M059J (cell line): Measurements from ENCODE around the gene ZNF638. TPM values are rescaled to one million over a fixed set of nuclear protein-coding genes. Genes with fewer than 3 reads are reported as not detected.

ENCODE experiments used
- DNase-seq: peaks from one replicate; pipeline ENCODE4 v3.0.0-alpha.2; 2012; ENCODE audit warnings: low read depth
- total RNA-seq: library from RNA; depleted of rRNA; stranded (reverse); fragments of >200 nt; shearing (Covaris generic); gene quantifications from 2 replicates; pipeline ENCODE4 v1.2.3, GENCODE V29; 2014; rRNA removed

ZNF638 gene
- total RNA-seq, 1 experiment from 2014 or later, result 44.7 TPM

DNA sequence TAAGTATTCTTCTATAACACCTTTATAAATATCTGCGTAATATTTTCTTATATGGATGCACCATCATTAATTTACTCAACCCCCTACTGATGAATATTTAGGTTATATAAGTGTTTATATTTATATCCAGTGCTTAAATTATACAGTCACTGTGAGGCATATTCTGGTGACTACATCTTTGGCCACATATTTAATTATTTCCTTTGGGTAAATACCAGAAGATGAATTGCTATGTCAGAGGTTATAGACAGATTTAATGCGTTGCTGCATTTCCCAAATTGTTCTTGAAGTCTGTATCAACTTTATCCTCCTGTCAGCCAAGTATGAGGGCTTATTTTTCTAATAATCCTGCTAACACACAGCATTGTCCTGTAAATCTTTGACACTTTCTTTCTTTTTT lies 140.4 kb downstream of the ZNF638 start:
- DNase-seq, result peak; percentile 42

DNA sequence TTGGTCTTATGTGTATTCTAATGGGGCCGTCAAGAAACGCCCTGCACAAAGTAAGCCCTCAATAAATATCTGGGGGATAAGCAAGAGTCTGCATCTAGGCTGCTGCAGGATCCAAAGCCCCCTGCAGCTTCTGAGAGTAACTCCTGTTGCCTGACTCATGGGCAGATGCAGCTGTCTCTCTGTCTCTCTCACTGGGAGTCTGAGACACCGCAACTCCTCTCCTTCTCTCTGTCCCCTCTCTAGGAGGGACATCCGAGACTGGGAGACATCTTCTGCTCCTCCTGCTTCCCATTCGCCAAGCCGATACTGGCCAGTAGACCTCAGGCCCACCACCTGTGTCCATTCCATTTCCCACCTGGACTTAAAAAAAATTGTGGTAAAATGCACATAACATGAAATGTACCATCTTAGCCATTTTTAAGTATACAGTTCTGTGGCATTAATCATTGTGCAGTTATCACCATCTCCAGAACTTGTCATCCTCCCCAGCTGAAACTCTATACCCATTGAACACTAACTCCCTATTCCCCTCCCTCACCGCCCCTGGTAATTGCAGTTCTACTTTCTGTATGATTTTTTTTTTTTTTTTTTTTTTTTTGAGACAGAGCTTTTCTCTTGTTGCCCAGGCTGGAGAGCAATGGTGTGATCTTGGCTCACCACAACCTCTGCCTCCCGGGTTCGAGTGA lies 141.9 kb downstream of the ZNF638 start:
- DNase-seq, result no peak

DNA sequence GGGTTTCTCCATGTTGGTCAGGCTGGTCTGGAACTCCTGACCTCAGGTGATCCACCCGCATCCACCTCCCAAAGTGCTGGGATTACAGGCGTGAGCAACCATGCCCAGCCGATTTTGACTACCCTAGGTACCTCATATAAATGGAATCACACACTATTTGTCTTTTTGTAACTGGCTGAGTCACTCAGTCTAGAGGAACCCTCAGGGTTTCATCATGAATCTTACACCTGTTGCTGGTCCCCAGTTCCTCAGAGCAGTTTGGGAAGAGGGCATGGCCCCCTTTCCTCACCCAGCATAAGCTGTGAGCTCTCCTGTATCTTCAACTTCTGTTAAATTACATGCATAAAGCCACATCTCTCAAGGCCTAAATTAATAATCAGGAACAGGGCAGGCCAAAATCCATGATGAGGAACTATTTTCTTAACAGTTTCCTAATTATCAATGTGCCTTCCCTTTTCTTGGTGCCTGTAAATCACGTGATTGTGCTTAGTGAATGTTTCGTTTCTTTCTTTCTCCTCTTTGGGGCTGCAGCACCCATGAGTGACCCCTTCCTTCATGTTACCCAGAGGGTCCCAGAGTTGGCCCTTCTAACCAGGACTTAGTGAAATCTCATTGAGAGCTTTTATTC lies 142.6 kb downstream of the ZNF638 start:
- no peak for DNase-seq

DNA sequence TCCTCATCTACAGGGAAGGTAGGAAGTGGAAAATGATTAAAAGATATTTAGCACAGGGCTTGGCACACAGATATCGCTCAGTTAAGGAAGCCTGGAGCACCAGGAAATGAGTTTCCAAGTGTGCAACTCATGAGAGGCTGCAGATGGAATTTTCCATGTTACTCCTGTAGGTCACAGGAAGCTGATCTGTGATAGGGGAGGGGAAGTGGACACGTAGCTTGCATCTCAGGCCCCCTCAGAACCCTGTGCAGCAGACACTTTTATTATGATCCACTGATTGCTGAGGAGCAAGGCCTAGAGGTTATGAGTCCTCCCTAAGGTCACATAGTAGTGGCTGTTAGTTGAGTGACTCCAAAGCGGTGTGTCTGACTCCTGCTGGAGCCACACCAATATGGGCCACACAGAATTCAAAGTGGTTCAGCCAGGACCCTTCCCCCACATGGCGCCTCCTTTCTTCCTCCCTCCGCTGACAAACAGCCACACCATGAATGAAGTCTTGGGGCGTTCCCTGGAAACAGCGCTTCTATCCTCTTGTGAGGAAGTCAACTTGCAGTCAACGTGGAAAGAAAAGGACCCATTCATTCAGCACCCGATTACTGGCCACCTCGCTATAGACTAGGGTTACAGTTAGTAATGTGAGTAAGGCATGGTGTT lies 143.3 kb downstream of the ZNF638 start:
- DNase-seq, result no peak

DNA sequence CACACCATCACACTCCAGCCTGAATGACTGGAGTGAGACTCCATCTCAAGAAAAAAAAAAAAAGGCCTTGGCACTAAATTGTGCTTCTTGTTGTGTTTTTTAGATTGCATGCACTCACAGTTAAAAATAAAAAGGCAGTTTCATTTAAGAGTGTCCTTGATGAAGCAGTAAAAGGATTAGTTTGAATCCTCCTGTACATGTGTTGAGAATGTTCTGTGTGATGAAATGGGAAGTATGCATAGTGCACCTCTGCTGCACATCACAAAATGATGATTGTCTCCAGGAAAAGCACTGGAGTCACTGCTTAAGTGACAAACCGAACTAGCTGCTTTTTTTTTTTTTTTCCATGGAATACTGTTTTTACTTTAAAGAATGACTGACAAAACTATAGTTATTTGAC lies 144.9 kb downstream of the ZNF638 start:
- no peak for DNase-seq

DNA sequence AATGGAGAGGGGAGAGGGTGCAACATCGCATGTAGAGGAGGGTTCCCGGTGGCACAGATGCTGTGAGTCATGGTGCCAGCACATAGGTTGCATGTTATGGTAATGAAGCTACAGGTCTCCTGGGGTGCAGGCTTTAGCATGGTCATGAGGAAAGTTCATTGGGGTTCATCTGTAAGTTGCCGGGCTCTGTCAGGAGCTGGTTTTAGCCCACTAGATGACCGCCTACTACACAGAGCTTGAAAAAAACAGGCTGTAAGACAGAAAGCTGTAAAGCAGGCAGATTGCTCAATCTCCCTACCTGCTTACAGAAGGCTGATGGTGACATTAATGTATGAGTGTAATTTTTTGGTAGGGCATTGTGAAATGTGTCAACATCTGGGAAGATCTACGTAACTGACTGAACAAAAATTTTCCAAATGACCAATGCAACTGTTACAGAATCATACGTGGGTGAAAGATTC lies 145.7 kb downstream of the ZNF638 start:
- no peak for DNase-seq

DNA sequence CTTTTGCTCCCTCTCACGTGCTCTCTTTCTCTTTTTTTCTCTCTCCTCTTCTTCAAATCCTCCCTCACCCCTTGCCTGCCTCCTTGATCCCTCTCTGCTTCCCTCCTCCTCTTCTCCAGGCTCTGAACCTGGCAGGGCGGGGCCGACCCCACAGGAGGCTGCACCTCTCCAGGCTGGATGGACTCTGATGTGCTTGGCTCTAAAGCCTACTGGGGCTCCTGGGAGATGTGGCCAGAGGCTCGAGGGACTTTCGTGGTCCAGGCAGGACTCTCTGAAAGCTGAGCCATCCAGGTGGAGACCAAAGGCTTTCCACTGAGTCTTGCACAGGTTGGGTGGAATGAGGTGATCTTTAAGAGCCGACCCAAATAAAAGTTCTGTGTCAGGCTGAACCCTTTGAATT lies 147.2 kb downstream of the ZNF638 start:
- DNase-seq, result no peak

DNA sequence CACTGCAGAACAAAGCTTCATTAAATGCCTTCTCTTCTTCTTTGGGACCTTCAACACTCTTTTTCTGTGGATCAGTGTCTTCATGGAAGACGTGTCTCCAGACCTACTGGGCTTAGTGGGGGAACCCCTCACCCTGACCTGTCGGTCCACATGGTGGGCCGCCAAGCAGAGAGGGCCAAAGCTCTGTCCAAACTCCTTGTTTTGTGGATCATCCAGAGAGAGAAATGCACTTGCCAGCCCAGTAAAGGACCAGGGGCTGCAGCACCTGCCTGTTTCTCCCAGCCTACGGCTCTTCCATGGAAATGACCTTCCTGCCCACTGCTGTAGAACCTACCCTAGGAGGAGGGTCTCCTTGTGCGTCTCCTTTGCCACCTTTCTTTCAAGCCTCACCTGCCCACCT lies 147.7 kb downstream of the ZNF638 start:
- DNase-seq, result no peak

DNA sequence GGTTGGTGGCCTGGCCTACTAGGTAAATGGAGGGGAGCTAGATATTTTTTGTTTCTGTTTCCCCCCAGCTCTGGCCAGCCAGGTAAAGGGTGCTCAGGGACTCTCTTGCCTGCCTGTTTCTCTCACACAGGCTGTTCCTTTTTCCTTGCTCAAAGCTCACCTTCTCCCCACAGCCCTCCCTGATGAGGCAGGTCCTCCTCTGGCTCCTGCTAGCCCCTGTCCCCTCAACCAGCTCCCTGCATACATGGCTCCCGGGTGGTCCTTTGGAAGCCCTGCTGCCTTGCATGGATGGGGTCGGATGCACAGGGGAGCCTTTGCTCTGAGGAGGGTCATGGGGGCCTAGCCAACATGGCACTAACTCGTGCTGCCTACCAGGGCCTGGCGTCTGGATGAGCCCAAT lies 149.5 kb downstream of the ZNF638 start:
- no peak for DNase-seq

DNA sequence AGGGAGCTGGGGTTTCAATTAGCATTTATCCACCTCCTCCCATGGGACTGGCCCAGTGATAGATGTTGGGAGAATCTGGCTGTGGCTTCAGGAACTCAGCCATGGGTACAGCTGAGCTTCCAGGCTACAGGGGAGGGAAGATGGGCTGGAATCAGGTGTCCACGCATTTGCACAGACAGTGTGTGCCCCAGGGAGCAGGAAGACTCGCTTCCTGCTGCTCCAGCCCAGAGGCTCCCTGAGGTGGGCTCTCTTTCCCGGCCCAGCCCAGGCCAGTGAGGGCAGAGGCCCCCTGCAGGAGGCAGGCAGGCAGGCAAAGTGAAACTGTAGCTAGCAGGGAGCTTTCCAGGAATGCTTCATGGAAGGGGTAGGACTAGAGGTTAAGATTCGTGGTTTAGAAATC lies 150.5 kb downstream of the ZNF638 start:
- no peak for DNase-seq

DNA sequence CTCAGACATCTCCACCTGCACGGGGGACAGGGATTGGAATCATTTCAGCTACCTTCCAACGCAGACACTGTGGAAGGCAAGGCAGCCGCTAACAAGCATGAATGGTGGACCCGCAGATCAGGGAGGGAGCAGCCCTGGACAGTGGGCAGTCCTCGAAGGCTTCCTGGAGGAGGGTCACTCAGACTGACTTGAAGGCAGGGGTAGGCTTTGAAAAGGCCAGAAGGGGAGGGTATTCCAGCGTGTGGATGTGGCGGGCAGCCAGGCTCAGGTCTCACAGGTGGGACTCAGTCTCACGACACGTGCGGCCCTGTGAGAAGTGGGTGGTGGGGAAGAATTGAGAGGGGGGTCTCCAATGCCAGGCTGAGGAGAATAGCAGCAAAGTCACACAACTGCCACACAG lies 151.7 kb downstream of the ZNF638 start:
- no peak for DNase-seq

DNA sequence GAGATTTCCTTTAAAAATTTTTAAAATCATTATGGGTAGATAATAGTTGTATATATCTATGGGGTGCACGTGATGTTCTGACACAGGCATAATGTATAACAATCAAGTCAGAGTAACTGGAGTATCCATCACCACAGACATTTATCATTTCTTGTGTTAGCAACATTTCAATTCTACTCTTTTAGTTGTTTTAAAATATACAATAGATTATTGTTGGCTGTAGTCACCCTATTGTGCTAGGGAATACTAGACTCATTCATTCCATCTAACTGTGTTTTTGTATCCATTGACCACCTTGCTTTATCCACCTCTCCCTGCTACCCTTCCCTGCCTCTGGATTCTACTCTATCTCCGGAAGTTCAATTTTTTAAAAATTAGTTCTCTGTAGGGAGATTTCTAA lies 152.8 kb downstream of the ZNF638 start:
- no peak for DNase-seq

Other genes with a start within 250 kb of the ZNF638 start
- 16.5 and 17.7 TPM in 2 replicates for gene MCEE, start 201.6 kb upstream of the ZNF638 start, total RNA-seq
- 14.1 and 20.7 TPM in 2 replicates for gene MPHOSPH10, start 201.1 kb upstream of the ZNF638 start, total RNA-seq
- 0.52 and 0.81 TPM in 2 replicates for gene PAIP2B, start 104.7 kb upstream of the ZNF638 start, total RNA-seq
- 0.27 and 0.81 TPM in 2 replicates for gene DYSF, start 121.8 kb downstream of the ZNF638 start, total RNA-seq